Measurements from ENCODE around the gene CLCNKB.
"Not testable (repeated sequence)": the region's sequence is repeated elsewhere in the genome, so short reads cannot be mapped to it uniquely, and the experiment has no call there.

Gene CLCNKB

GRCh38 chr1:16043521-16043920, at the start of gene CLCNKB:
TSS of gene CLCNKB (plus strand) at chr1:16043782. CDS start at chr1:16044493, 711 bp downstream.
- no peak for DNase-seq

DNA sequence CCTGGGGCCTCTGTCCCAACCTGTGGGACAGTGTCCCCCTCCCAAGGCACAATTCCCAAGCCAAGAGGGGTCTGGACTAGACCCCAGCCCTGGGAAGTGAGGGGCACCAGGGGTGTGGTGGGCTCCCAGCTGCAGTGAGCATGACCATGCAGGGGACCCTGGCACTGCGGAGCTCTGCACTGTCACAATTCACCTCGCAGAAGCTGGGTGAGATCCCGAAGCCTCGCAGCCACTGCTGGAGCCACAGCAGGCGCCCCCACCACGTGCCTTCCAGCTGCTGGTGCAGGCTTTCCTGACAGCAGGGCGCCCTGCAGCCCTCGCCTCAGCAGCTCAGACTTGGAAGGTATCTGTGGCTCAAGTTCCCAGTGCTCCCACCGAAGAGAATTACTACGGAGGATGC, 49.5 kb upstream of the CLCNKB start:
- no peak for DNase-seq

GRCh38 chr1:15994590-15995351, 48.8 kb upstream of the CLCNKB start:
- DNase-seq = no peak

GRCh38 chr1:15997076-15997585, 46.5 kb upstream of the CLCNKB start:
- no peak for DNase-seq

- no peak for DNase-seq
These were observed 45.8 kb upstream of the CLCNKB start for GRCh38 chr1:15997637-15998280.

DNA sequence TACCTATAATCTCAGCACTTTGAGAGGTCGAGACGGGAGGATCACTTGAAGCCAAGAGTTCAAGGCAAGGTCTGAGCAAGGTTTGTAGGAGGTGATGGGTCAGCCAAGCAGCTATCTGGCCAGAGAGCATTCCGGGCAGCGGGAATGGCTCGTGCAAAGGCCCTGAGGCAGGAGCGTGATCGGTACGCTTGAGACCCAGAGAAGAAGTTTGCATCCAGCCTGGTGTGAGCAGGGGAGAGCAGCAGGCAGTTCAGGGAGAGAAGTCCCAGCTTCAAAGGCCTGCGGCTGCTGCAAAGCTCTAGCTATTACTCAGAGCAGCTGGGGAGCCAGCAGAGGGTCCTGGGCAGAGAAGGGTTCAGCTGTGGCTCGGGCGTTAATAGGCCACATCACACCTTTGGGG, 44.7 kb upstream of the CLCNKB start:
- no peak for DNase-seq

- DNase-seq = not testable (repeated sequence)
These were observed 42.3 kb upstream of the CLCNKB start for GRCh38 chr1:16001274-16001673.

DNA sequence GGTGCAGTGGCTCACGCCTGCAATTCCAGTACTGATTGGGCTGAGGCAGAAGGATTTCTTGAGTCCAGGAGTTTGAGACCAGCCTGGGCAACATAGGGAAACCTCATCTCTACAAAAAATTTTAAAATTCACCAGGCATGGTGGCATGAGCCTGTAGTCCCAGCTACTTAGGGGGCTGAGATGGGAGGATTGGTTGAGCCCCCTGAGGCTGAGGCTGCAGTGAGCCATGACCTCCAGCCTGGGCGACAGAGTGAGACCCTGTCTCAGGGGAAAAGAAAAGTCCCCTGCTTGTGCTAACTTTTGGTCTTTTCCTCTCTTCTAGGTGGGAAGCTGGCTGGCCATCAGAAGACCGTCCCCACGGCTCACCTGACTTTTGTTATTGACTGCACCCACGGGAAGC, 38.0 kb upstream of the CLCNKB start:
- DNase-seq = no peak

GRCh38 chr1:16006010-16006409, 37.6 kb upstream of the CLCNKB start:
- DNase-seq = no peak

GRCh38 chr1:16006552-16007485, 36.8 kb upstream of the CLCNKB start:
- DNase-seq = no peak

DNA sequence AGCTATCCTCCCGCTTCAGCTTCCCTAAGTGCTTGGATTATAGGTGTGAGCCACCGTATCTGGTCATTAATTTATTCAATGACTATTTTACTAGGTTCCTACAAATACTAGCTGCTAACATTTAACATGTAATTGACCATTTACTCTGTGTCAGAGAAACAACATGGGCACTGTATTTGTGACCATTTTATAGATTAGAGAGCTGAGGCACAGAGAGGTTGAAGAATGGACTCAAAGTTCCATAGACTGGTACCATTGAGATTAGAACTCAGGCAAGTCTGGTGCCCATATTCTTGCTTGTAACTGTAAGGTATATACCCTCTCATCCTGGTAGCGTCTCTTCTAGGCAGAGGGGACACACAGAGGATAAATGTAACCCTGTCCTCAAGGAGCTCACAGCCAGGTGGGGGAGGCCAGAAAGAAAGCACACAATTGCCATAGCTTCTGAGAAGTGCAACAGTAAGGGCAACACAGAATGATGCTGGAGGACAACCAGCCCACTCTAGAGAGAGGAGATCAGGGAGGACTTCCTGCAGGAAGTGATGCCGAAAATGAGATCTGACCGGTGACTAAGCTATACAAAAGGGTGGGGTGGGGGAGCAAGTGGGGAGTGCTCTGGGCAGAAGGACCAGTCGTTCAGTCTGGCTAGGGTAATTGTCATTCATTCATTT, 35.8 kb upstream of the CLCNKB start:
- no peak for DNase-seq

- peak; percentile 75 for DNase-seq
These were observed 34.5 kb upstream of the CLCNKB start for GRCh38 chr1:16009030-16009460.

DNA sequence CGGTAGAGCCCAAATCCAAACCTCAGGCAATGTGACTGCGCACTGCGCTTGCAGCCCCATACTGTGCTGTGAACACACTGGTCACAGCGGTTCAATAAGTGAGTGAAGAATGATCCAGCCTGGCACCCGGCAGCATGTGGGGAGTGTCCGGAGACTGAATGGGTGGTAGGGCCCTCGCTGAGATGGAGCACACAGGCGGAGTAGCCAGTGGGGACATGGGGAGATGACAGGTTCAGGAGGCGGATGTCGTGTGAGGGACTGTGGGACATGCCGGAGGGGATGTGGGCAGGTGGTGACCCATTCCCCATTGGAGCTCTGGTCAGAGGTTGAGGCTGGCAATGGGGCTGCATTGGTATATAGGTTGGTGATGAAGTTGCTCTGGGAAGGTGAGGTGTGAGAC, 33.9 kb upstream of the CLCNKB start:
- no peak for DNase-seq

DNA sequence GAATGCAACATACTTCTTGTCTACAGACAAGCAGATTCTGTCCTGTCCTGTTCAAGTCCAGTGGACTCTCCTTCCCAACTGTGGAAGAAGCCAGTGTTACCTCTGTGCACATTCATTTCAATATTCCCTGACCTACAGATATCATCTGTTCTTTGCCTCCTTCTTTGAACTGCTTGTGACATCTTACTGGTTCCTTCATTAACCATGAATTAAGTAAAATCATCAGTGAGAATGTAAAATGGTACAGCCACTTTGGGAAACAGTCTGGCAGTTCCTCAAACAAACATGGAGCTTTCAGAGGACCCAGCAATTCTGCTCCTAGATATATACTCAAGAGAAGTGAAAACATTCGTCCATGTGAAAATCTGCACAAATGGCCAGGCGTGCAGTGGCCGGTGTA, 32.7 kb upstream of the CLCNKB start:
- DNase-seq = no peak

DNA sequence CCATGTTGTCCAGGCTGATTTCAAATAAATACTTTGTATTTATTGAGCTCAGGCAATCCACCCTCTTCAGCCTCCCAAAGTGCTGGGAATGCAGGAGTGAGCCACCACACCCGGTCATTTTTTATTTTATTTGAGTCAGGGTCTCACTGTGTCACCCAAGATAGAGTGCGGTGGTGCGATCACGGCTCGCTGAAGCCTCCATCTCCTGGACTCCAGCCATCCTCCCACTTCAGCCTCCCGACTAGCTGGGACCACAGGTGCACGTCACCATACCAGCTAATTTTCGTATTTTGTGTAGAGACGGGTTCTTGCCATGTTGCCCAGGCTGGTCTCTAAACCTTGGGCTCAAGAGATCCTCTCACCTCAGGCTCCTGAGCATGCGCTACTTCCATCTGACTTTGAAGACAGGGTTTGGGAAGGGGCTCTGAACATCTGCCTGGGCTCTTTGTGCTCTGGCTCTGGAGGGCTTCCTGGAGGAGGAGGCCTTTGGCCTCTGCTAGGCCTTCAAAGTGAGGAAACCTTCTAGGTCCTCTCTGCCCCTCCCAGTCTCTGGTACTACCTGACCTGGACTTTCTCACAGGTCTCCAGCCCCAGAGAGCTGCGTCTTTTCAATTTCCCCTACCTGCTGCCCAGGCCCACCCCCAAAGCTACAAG, 31.5 kb upstream of the CLCNKB start:
- DNase-seq = no peak

DNA sequence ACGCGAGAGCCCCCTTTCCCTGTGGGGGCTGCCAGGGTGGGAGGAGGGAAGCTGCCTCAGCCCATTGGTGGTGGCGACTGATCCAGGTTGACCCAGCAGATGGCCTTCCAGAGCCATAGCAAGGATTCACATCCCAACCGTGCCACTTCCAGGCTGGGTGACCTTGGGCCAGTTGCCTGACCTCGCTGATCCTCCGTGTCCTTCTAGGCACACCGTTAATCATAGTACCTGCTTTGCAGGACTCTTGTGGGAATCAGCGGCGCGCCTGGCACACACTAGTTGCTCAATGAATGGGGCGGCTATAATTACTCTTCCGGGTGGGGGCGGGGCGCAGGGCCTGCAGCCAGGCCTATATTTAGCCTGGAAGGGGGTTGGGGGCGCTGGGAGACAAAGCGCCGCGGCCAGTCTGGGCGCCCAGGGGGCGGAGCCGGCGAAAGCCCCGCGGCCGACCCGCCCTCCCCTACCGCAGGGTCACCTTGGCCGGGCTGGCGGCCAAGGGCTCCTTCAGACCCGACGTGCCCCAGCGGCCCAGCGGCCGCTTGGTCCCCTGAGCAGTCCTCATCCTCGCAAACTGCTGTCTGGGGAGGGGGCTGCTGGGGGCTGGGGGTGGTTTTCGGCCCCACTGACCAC, 30.9 kb upstream of the CLCNKB start:
- no peak for DNase-seq

GRCh38 chr1:16013220-16013907, 30.2 kb upstream of the CLCNKB start:
- peak; percentile 32 for DNase-seq

GRCh38 chr1:16013908-16014258, 29.7 kb upstream of the CLCNKB start:
- no peak for DNase-seq

- DNase-seq = no peak
These were observed 28.8 kb upstream of the CLCNKB start for GRCh38 chr1:16014509-16015482.

DNA sequence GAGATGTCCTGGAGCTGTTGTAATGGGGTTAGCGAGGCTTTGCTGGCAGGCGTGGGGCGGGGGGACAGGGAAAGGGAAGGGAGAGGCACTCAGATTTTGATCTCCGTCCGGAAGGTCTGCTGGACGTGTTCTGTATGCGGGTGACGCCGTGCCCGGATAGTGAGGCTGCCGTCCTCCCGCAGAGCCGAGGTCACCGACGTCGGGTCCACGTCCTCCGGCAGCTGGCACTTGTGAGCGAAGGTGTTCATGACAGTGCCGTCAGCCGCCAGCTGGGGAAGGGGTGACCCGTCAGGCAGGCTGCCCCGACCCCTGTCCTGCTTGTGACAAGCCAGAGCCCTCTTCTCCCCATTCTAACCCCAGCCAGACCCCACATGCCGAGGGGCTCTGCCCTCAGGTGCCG, 28.1 kb upstream of the CLCNKB start:
- DNase-seq = no peak
